ENCODE measurements around the gene PRIM2. TPM values are rescaled to one million over a fixed set of nuclear protein-coding genes. Genes with fewer than 3 reads are reported as not detected.
"Not testable (repeated sequence)": the region's sequence is repeated elsewhere in the genome, so short reads cannot be mapped to it uniquely, and the experiment has no call there.

Gene PRIM2
- polyA plus RNA-seq, 2 of the 4 experiments (the other 2 are of a cell fraction) = 15.0 to 20.1 TPM

- Histone ChIP-seq H3K9me3 (no peaks in the 10 kb centered on the region), H3K4me1 (no peaks in the 10 kb centered on the region), H3K4me3 (no peak overlapping the region), H3K4me2 (no peak overlapping the region), H3K27ac (no peak overlapping the region)
- 76% methylated on average over 2 of the region's 2 CpGs for WGBS (ENCODE audit: missing lambda C conversion rate)
- no peak for DNase-seq (ENCODE audit: low read depth in 1 of 2, low spot score in 1 of 2)
- ChIA-PET CTCF (interaction anchor here (0.8 to 1.9 kb wide), 2 partner anchors 38 to 89 kb away, joined by 3 to 5 read pairs; partner anchors contain the start of gene PRIM2), POLR2A (no interaction called here)
- TF ChIP-seq JUN (IDR thresholded peaks at IDR 0.05) (no peak), SREBF2 (IDR thresholded peaks at IDR 0.05) (no peak), MAZ (IDR thresholded peaks at IDR 0.05; ENCODE audit: borderline replicate concordance, low read depth, low read length) (no peak), FOSB (CRISPR knock-in tag; IDR thresholded peaks at IDR 0.05) (no peak), PBX3 (IDR thresholded peaks at IDR 0.05) (no peak), MAX (IDR thresholded peaks at IDR 0.05) (no peak), HDAC2 (IDR thresholded peaks at IDR 0.05) (no peak), NR3C1 (IDR thresholded peaks at IDR 0.05) (no peak), SMC3 (IDR thresholded peaks at IDR 0.05) (no peak), RCOR1 (IDR thresholded peaks at IDR 0.05; ENCODE audit: low read depth, low read length) (no peak), CBX2 (IDR thresholded peaks at IDR 0.05; ENCODE audit: borderline replicate concordance, low read depth) (no peak), HOXB13 (CRISPR knock-in tag; IDR thresholded peaks at IDR 0.05; ENCODE audit: low read depth) (no peak)
- no peak for FAIRE-seq
- ATAC-seq = no peak
Observed at GRCh38 chr6:57279013-57279412, 38.4 kb upstream of the PRIM2 start.

GRCh38 chr6:57283106-57283505 is 34.3 kb upstream of the PRIM2 start:
- FAIRE-seq (no peak), DNase-seq (ENCODE audit: low read depth in 1 of 2, low spot score in 1 of 2) (no peak), ATAC-seq (no peak)
- H3K4me1 ChIP-seq = no peaks in the 10 kb centered on the region
- ChIA-PET CTCF (interaction anchor here (0.8 kb wide), 1 partner anchor 15 kb away, joined by 3 read pairs; no protein-coding TSS in a partner anchor), POLR2A (no interaction called here)
- no peak overlapping the region for H3K27ac ChIP-seq
- H3K4me3 ChIP-seq = no peak overlapping the region
- no peaks in the 10 kb centered on the region for H3K9me3 ChIP-seq
- TF ChIP-seq MAFK (IDR thresholded peaks at IDR 0.05; ENCODE audit: partially characterized antibody) (no peak), RNF2 (IDR thresholded peaks at IDR 0.05; ENCODE audit: borderline replicate concordance, low read depth) (no peak), HES2 (IDR thresholded peaks at IDR 0.05) (no peak), CHD4 (IDR thresholded peaks at IDR 0.05; ENCODE audit: borderline replicate concordance) (no peak), POLR2A (IDR thresholded peaks at IDR 0.05; ENCODE audit: low read length) (no peak), HOXB13 (CRISPR knock-in tag; IDR thresholded peaks at IDR 0.05; ENCODE audit: low read depth) (no peak), JUN (IDR thresholded peaks at IDR 0.05) (no peak), NPAS2 (CRISPR knock-in tag; IDR thresholded peaks at IDR 0.05; ENCODE audit: borderline replicate concordance) (no peak), TFCP2L1 (CRISPR knock-in tag; IDR thresholded peaks at IDR 0.05) (no peak)
- H3K4me2 ChIP-seq = no peak overlapping the region

GRCh38 chr6:57283911-57284455 is 33.4 kb upstream of the PRIM2 start:
- no peaks in the 10 kb centered on the region for H3K4me1 ChIP-seq
- H3K4me3 ChIP-seq = no peak overlapping the region
- ChIA-PET POLR2A (no interaction called here), CTCF (interaction anchor here (1.0 kb wide), 1 partner anchor 10 kb away, joined by 3 read pairs; no protein-coding TSS in a partner anchor)
- H3K27ac ChIP-seq = no peak overlapping the region
- no peaks in the 10 kb centered on the region for H3K9me3 ChIP-seq
- ATAC-seq (no peak), DNase-seq (ENCODE audit: low read depth in 1 of 2, low spot score in 1 of 2) (no peak), FAIRE-seq (no peak)
- WGBS (ENCODE audit: missing lambda C conversion rate) = 72% methylated on average over 2 of the region's 2 CpGs
- no peak overlapping the region for H3K4me2 ChIP-seq
- TF ChIP-seq CBX8 (IDR thresholded peaks at IDR 0.05) (no peak), HOXB5 (CRISPR knock-in tag; IDR thresholded peaks at IDR 0.05) (no peak)

GRCh38 chr6:57288136-57288535 is 29.3 kb upstream of the PRIM2 start:
- ATAC-seq; POLR2A ChIA-PET; H3K4me3 ChIP-seq; H3K9me3 ChIP-seq; H3K4me2 ChIP-seq; FAIRE-seq; H3K27ac ChIP-seq; DNase-seq (ENCODE audit: low read depth in 1 of 2, low spot score in 1 of 2); H3K4me1 ChIP-seq: not testable (repeated sequence)
- CTCF ChIA-PET = interaction anchor here (1.1 to 1.5 kb wide), 2 partner anchors 13 to 21 kb away, joined by 3 read pairs; no protein-coding TSS in a partner anchor
- no CpG with 5 or more reads among the region's 12 CpGs for WGBS (ENCODE audit: missing lambda C conversion rate)

- POLR2A ChIA-PET, ATAC-seq: not testable (repeated sequence)
Observed at GRCh38 chr6:57293472-57293871, 24.0 kb upstream of the PRIM2 start.

More at GRCh38 chr6:57293472-57293871, 24.0 kb upstream of the PRIM2 start:
- CTCF ChIA-PET; FAIRE-seq; H3K27ac ChIP-seq; DNase-seq (ENCODE audit: low read depth in 1 of 2, low spot score in 1 of 2); H3K4me2 ChIP-seq; H3K9me3 ChIP-seq; H3K4me1 ChIP-seq; H3K4me3 ChIP-seq: not testable (repeated sequence)
- 0% methylated on average over 1 of the region's 1 CpG for WGBS (ENCODE audit: missing lambda C conversion rate)

All from A549 (cell line).